Measurements from ENCODE around the gene KLRC3.
"Not testable (repeated sequence)": the region's sequence is repeated elsewhere in the genome, so short reads cannot be mapped to it uniquely, and the experiment has no call there.

Gene KLRC3

DNA sequence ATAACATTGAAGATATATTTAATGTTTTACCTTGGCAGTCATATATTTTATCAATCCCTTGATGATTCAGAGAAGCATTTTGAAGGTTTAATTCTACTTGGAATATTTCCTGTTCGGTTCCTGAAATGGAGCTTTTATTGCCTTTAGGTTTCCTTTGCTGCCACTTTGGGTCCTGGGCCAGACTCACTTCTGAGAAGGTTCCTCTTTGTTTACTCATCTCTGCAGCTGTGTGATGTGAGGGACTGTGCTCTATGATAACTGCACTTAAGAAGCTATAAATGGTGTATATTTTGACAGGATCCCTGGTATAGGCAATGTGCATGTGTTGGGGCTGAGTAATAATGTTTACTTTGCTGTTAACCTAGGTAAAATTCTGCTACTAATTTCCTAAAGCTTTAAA, at the start of gene KLRC3:
TSS of gene KLRC3 (minus strand) at position 262 of the 400 bp plus-strand sequence. CDS start at position 217, 45 bp downstream.
- not testable (repeated sequence) for H3K4me3 Mint-ChIP-seq; H3K4me1 Mint-ChIP-seq; H3K27me3 Mint-ChIP-seq (ENCODE audit: low read depth, poor library complexity); H3K36me3 Mint-ChIP-seq (ENCODE audit: low read depth); H3K9me3 Mint-ChIP-seq; DNase-seq; H3K27ac Mint-ChIP-seq

- Mint-ChIP-seq H3K4me3 (no peak overlapping the region), H3K27ac (no peak overlapping the region), H3K27me3 (ENCODE audit: low read depth, poor library complexity) (peaks cover 12% of the 10 kb centered on the region), H3K9me3 (peaks cover 41% of the 10 kb centered on the region), H3K36me3 (ENCODE audit: low read depth) (no peaks in the 10 kb centered on the region), H3K4me1 (no peaks in the 10 kb centered on the region)
- TF ChIP-seq, protein P1, sequence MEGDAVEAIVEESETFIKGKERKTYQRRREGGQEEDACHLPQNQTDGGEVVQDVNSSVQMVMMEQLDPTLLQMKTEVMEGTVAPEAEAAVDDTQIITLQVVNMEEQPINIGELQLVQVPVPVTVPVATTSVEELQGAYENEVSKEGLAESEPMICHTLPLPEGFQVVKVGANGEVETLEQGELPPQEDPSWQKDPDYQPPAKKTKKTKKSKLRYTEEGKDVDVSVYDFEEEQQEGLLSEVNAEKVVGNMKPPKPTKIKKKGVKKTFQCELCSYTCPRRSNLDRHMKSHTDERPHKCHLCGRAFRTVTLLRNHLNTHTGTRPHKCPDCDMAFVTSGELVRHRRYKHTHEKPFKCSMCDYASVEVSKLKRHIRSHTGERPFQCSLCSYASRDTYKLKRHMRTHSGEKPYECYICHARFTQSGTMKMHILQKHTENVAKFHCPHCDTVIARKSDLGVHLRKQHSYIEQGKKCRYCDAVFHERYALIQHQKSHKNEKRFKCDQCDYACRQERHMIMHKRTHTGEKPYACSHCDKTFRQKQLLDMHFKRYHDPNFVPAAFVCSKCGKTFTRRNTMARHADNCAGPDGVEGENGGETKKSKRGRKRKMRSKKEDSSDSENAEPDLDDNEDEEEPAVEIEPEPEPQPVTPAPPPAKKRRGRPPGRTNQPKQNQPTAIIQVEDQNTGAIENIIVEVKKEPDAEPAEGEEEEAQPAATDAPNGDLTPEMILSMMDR (IDR thresholded peaks at IDR 0.05) = no peak
- DNase-seq = no peak
These were observed 49.3 kb upstream of the KLRC3 start for GRCh38 chr12:10469701-10470100.

DNA sequence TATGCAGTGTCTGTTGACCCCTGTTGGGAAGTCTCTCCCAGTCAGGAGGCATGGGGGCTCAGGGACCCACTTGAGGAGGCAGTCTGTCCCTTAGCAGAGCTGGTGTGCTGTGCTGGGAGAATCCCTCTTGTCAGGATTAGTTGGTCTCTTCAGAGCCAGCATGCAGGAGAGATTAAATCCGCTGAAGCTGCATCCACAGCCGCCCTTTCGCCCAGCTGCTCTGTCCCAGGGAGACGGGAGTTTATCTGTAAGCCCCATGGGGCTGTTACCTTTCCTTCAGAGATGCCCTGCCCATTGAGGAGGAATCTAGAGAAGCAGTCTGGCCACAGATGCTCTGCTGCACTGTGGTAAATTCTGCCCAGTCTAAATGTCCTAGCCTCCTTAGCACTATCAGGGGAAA, 45.9 kb upstream of the KLRC3 start:
- DNase-seq = no peak
- Mint-ChIP-seq H3K9me3 (peaks cover 31% of the 10 kb centered on the region), H3K27ac (no peak overlapping the region), H3K36me3 (ENCODE audit: low read depth) (no peaks in the 10 kb centered on the region), H3K27me3 (ENCODE audit: low read depth, poor library complexity) (peaks cover 8% of the 10 kb centered on the region), H3K4me3 (no peak overlapping the region), H3K4me1 (no peaks in the 10 kb centered on the region)
- TF ChIP-seq, protein P1 (IDR thresholded peaks at IDR 0.05) = no peak

DNA sequence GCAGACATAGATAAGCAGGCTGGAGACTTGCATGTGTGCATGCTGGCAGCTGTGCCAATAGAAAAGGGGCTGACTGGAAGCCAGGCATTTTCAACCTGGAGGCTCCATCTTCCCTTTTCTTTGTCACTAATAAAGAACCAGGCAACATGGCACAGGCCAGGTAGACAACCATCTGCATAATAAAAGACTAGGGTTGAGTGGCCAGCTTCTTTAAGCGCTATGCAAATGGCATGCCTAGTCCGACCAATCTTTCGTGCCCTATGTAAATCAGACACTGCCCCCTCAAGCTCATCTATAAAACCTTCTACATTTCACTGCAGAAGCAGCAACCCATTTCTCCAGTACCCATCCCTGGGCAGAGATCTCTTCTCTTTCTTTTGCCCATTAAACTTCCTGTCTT, 37.4 kb upstream of the KLRC3 start:
- H3K4me3 Mint-ChIP-seq = no peak overlapping the region
- peaks cover 72% of the 10 kb centered on the region for H3K9me3 Mint-ChIP-seq
- no peak overlapping the region for H3K27ac Mint-ChIP-seq
- DNase-seq = no peak
- no peaks in the 10 kb centered on the region for H3K4me1 Mint-ChIP-seq
- peaks cover 27% of the 10 kb centered on the region for H3K36me3 Mint-ChIP-seq (ENCODE audit: low read depth)
- H3K27me3 Mint-ChIP-seq (ENCODE audit: low read depth, poor library complexity) = no peaks in the 10 kb centered on the region
- TF ChIP-seq, protein P1 (IDR thresholded peaks at IDR 0.05) = no peak

DNA sequence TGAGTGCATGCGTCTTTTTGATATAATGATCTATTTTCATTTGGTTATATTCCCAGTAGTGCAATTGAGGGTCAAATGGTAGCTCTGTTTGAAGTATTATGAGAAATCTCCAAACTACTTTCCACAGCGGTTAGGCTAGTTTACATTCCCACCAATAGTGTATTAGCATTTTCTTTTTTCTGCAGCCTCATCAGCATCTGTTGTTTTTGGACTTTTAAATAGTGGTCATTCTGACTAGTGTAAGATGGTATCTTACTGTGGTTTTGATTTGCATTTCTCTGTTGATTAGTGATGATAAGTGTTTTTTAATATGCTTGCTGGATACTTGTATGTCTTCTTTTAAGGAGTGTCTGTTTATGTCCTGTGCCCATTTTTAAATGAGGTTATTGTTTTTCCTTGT, 36.5 kb upstream of the KLRC3 start:
- Mint-ChIP-seq H3K4me1 (no peaks in the 10 kb centered on the region), H3K27me3 (ENCODE audit: low read depth, poor library complexity) (no peaks in the 10 kb centered on the region), H3K4me3 (no peak overlapping the region), H3K36me3 (ENCODE audit: low read depth) (peaks cover 27% of the 10 kb centered on the region), H3K9me3 (peaks cover 65% of the 10 kb centered on the region), H3K27ac (no peak overlapping the region)
- DNase-seq = no peak
- TF ChIP-seq, protein P1 (IDR thresholded peaks at IDR 0.05) = no peak

- Mint-ChIP-seq H3K27me3 (ENCODE audit: low read depth, poor library complexity) (no peaks in the 10 kb centered on the region), H3K27ac (no peak overlapping the region), H3K36me3 (ENCODE audit: low read depth) (peaks cover 27% of the 10 kb centered on the region), H3K4me1 (no peaks in the 10 kb centered on the region), H3K4me3 (no peak overlapping the region), H3K9me3 (peaks cover 62% of the 10 kb centered on the region)
- TF ChIP-seq, protein P1 (IDR thresholded peaks at IDR 0.05) = no peak
- no peak for DNase-seq
These were observed 35.4 kb upstream of the KLRC3 start for GRCh38 chr12:10455766-10456165.

Data from nephron progenitor cell (in vitro differentiated cells).